HG02885 (cell line): ENCODE measurements around the gene CRLF1.
"Not testable (repeated sequence)": the region's sequence is repeated elsewhere in the genome, so short reads cannot be mapped to it uniquely, and the experiment has no call there.

Experiments
- ATAC-seq: cut with Tn5 transposase; IDR thresholded peaks from one replicate; pipeline ENCODE4 v1.9.1; 2021; ENCODE audit warnings: mild to moderate bottlenecking; ENCODE audit not compliant: unreplicated experiment, poor library complexity

CRLF1 gene

DNA sequence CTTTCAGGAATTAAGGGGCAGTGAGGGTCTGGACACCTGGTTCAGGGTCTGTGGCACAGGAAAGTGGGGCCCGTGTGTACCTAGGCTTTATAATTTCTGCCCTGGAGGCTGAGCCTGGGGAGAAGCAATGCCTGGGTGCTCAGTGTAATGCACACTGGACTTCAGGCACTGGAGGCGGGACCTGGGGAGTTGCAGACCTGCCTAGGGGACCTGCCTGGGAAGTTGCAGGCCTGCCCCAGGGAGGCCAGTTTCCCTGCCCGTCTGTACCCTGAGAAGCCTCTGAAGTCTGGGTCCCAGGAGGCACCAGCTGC is 3.6 kb upstream of the CRLF1 start:
- ATAC-seq, result no peak

GRCh38 chr19:18609717-18610051 is 3.1 kb upstream of the CRLF1 start:
- ATAC-seq, result no peak

DNA sequence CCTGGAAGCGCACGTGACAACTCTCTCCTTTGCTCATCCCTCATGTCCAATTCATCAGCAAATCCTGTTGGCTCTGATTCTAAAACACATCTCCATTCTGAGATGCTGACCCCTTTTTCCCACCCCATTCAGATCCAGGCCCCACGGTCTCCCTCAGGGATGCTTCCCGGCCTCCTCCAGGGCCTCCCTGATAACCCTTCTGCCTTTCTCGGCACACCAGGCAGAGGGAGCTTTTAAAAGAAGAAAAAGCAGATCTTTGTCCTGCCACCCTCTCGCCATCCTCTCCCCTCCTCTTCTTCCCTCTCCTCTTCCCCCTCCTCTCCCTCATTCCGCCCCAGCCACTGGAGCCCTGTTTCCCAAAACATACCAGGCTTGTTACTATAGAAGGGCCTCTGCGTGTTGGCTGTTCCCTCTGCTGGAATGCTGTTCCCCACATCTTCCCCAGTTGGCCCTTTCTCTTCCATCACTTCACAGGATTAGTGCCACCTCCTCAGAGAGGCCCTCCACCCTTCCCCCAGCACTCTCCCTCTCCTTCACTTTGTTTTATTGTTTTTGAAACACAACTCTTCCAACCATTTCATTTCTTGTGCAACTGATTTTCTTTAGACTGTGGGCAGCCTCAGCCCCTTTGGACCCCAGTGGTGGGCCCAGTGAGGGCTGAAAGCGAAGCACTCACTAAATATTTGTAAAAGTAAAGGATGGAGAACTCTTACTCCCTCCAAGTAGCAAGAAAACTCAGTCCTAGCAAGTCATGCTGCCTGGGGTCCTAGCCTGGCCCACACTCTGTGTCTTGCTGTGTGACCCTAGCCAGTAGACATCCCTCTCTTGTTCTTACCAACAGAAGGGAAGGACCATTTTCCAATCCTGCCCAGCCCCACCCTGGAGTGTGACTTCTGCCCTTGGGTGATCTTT is 2.5 kb upstream of the CRLF1 start:
- no peak for ATAC-seq

- no peak for ATAC-seq
These were observed 1.7 kb upstream of the CRLF1 start for GRCh38 chr19:18608102-18608804.

- ATAC-seq, result no peak
These were observed 865 bp upstream of the CRLF1 start for GRCh38 chr19:18607226-18608101.

DNA sequence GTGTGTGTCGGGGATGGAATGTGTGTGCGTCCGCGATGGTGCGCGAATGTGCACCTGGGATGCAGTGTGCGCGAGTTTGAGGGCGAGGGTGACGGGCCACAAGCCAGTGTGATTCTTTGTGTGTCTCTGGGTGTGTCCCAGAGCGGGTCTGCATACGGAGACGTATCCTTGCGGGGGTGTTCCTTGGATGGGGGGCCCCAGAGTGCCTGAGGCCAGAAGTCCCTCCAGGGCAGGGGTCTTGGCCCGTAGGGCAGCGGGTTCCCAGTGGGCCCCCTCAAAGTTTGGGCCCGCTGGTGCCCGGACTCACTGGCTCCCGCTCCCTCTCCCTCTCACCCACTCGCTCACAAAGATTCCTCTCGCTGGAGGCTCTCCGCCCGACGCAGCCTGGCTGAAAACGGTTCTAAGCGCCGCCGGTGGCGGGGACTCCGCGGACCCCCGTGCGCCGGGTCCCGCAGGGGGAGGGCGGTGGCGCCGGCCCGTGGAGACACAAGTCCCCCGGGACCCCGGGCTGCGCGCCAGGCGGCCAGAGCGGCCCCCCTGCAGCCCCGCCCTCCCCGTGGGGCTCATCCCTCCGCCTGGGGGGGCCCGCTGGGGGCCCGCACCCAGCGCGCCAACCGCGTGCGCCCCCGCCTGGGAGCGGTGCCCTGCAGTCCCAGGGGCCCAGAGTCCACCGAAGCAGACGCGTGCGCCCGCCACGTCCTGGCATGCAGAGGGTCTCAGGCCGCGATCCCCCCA is 886 bp downstream of the CRLF1 start:
- no peak for ATAC-seq

- ATAC-seq, result no peak
These were observed 1.4 kb downstream of the CRLF1 start for GRCh38 chr19:18605196-18605545.

DNA sequence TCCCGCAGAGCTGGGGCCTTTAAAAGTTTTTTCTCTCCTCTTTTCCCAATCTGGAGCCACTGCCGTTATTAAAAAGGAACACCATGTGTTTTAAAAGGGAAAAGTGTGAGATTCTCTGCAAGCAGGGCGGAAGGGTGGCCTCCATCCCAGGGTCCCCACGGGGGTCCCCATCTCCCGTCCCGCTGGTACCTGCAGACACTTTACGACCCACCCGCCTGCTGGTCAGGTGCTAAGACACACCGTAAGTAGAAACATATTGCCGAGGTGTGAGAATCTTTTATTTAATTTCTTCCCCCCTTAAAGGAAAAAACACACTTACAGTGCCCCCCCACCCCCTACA is 1.8 kb downstream of the CRLF1 start:
- no peak for ATAC-seq

DNA sequence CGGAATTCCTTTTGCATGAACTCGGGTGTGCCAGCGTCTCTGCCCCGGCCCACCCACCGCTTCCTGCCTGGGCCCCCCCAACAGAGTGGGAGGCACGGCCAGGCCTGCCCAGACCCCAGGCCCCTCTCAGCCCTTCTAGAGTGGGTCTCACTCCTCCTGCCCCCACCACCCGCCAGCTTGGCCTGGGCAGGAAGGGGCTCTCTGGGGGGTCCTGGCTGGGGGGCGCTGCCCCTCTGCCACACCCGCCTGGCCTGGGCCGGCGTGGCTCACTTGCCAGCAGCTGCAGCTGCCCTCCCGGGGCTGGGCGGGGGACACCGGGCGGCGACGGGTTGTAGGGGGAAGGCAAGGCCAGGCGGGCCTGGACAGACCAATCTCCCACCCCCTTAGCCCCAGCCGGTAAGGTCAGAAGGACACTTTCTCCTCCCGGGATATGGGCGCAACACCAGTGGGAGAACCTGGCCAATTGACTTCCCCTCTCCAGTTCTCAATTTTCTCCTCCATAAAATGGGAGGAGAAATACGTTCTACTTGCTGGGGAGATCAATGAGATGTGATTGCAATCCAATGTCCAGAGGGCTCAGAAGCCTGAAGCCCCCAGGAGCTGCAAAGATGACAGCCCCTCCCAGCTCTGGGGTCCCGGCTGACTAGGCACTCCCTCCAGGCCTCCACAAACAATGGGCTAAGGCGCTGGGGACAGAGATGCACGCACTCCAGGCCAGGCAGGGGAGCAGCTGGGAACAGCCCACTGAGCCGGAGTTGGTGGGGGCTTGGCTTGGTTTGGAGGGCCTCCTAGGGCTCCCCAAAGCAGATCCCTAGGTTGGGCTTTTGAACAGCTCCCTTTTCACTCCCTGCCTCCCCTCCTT is 2.4 kb downstream of the CRLF1 start:
- no peak for ATAC-seq

DNA sequence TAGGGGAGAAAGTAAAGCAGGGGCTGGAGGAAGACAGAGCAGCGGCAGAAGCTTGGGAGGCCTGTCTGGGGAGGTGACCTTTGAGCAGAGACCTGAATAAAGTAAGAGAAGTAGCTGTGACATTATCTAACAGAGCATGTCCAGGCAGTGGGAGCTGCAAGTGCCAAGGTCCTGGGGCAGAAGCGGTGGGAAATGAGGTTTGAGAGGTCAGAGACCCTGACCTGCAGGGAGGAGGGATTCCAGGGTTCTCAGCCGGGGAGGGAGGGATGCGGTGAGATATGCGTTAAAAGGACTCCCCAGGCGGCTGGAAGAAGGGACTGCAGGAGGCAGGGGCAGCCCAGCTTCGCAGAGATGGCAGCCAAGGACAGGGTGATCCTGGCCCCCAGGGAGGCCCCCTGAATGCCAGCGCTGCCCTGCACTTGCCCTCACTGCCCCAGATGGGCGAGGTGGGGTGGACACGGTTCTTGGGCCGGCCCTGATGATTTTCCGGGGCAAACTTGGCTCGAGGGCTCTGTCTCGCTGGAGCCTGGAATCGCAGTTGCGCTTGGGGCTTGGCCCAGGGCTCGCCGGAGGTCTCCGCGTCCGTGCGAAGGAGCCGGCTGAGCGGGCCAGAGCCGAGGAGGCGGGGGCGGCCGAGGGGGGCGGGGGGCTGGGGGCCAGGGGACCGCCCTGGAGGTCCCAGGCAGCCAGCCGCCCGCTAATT is 3.2 kb downstream of the CRLF1 start:
- no peak for ATAC-seq

DNA sequence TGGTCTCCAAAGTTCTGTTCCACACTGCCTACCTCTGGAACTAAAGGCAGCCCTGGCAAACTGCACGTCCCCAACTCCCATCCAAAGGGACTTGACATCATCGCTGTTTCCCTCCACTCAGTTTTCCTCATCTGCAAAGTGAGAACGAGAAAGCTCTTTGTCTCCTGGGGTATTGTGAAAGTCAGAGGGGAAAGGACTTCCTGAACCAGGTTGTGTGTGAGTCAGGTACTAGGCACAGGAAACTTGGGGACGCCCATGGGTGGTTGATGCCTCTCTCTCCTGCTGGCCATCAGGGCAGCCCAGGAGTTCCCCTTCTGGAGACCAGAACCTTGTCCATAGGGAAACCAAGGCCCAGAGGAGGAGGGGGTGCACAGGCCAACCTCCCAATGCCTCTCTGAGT is 4.7 kb downstream of the CRLF1 start:
- no peak for ATAC-seq

DNA sequence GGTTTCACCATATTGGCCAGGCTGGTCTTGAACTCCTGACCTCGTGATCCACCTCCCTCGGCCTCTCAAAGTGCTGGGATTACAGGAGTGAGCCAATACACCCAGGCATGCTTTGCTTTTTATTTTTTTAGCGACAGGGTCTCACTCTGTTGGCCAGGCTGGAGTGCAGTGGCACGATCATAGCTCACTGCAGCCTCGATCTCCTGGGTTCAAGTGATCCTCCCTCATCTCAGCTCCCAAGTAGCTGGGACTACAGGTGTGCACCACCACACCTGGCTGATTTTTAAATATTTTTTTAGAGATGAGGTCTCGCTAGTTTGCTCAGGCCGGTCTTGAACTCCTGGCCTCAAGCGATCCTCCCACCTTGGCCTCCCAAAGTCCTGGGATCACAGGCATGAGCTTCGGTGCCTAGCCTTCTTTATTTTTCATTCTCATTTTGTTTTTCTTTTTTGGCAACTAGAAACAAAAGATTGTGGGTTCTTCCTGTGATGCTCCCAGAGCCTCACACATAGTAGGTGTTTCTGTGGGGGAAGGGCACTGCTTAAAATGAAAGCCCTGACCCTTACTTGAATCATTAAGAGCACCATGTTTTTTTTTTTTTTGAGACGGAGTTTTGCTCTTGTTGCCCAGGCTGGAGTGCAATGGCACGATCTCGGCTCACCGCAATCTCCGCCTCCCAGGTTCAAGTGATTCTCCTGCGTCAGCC is 5.8 kb downstream of the CRLF1 start:
- ATAC-seq, result not testable (repeated sequence)

DNA sequence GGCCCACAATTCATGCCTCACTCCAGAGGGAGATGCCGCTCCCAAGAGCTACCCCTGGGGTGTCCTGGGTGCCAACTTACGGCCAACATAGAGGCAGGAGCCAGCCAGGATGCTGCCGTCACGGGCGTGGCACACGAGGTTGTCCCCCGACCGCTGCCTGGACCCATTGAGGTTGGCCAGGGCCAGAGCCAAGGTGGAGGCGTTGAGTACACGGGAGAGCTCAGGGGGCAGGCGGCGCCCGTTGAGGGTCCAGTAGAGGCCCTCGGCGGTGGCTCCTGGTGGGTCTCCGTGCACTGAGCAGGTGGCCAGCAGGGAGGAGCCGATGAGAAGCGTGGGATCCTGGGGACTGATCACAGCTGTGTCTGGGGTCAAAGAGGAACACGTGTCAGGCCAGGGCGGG is 7.1 kb downstream of the CRLF1 start:
- ATAC-seq, result no peak

GRCh38 chr19:18597809-18598660 is 8.6 kb downstream of the CRLF1 start:
- no peak for ATAC-seq

DNA sequence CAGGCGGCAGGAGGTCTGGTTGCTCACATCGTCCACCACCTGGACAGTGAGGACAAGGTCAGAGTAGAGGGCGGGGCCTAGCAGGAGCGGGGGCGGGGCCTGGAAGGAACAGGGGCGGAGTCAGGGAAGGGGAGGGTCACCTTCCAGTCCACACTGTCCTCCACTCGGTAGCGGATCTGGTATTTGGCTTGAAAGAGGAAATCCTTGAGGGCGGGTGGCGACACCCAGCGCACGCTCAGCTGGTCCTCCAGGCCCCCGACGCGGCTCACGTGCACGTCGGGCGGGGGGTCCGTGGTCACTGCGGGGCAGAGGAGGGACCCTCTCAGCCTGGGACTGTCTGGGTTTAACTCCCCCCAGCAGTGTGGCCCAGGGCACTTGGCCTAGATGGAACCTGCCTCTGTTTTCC is 9.8 kb downstream of the CRLF1 start:
- no peak for ATAC-seq

DNA sequence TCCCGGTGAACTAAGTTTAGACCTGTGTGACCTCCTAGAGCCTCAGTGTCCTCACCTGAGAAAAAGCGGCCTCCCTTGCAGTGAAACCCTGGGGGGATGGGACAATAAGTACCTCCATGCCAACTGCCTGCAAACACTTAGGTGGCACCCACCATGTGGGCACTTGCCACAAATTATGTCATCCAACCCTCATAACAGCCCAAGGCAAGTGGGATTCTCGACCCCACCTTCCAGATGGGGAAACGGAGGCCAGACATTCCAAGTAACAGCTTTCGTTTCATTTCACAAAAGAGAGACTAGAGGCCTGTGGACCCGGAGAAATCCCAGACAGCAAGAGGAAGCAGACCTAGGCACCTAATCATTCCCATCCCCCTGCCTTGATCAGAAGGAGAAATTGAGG is 11.1 kb downstream of the CRLF1 start:
- ATAC-seq, result no peak

- ATAC-seq, result no peak
These were observed 11.7 kb downstream of the CRLF1 start for GRCh38 chr19:18594824-18595373.
